Fibroblast of skin of left quadriceps (primary cell): ENCODE measurements around the gene KRTAP1-1.
"Not testable (repeated sequence)": the region's sequence is repeated elsewhere in the genome, so short reads cannot be mapped to it uniquely, and the experiment has no call there.

Experiments used
- DNase-seq, 2 experiments: peaks; one replicate each; pipeline ENCODE4 v3.0.0-alpha.2; 2013; ENCODE audit warnings: low read depth in 2 of 2

KRTAP1-1 gene

GRCh38 chr17:41012326-41013120, 28.7 kb downstream of the KRTAP1-1 start:
- no peak for DNase-seq

DNA sequence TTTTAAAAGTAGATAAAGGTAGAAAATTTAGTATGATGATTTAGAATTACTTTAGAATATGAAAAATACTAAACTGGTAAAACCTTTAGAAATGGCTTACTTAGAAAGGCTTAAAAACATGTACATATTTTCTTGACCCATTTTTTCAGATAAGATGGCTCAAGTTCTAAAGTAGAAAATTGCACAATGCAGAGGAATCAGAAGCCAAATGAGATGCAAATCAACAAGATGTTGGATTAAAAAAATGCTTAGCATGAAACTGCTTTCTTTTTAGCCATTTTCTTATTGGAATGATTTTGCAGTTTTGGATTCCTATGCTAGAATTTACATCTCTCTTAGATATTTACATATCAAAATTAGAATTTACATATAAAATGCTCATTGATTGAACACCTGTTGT, 30.8 kb downstream of the KRTAP1-1 start:
- DNase-seq: no peak

- no peak for DNase-seq
Observed at GRCh38 chr17:41009936-41010335, 31.3 kb downstream of the KRTAP1-1 start.

- no peak for DNase-seq
Observed at GRCh38 chr17:41009301-41009760, 31.9 kb downstream of the KRTAP1-1 start.

GRCh38 chr17:41008811-41009210, 32.4 kb downstream of the KRTAP1-1 start, which contains the start of gene KRTAP3-1:
TSS of gene KRTAP3-1 (minus strand) at chr17:41009128. CDS start at chr17:41009074, 54 bp downstream.
- no peak for DNase-seq

DNA sequence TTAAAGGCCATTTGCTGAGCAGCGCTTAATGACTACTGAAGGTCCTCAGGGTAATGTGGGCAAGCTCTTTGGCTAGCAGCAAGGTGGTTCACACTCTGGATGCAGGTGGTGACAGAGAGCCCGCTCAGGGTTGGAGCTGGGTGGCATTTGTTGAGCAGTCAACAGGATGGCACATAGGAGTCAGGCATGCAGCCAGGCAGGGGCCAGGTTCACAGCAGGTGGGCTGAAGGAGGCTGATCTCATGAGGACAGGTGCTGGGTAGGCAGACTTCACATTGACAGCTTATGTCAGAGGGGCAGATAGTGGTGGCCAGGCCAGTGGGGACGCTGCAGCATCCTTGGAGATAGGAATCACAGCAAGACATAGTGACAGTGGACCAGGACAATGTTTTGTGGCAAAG, 36.9 kb downstream of the KRTAP1-1 start:
- no peak for DNase-seq

DNA sequence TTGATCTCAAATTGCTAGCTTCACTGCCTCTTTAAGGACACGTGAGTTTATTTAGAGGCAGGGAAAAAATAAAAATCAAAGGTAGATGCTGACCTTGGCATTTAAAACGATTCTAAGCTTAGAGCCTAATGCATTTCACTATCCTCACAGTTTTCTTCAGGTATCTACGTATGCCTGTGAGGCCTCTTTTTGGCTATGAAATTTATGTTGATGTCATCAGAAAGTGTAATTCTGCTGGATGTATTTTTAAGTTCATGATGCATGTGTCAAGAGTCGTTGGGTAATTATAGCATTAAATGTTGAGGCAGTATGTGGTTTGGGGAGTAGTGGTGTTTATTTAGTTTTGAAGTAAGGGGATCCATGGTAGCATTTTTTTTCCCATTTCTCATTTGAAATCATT, 37.3 kb downstream of the KRTAP1-1 start:
- DNase-seq: no peak

GRCh38 chr17:41002814-41003213, 38.4 kb downstream of the KRTAP1-1 start:
- no peak for DNase-seq

DNA sequence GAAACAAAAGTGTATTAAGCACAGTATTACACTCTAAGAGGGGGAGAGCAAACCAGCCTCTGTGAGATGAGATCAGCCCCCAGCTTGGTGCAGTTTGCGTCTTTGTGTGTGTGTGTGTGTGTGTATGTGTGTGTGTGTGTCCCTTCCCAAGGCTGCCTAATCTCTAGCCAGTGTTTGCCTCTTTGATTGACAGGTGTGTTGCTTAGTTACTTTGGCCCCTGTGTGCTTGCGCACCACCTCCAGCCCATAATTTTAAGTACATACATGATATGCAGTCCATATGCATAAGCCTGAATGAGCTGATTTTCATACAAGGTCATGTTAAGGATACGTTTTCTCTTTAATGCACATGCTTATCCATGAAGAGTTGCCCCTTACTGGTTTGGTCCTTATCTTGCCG, 39.5 kb downstream of the KRTAP1-1 start:
- DNase-seq: no peak

- not testable (repeated sequence) for DNase-seq
Observed at GRCh38 chr17:40999563-40999962, 41.7 kb downstream of the KRTAP1-1 start, which contains the start of gene KRTAP3-2. TSS of gene KRTAP3-2 (minus strand) at chr17:40999906. CDS start at chr17:40999853, 53 bp downstream.

DNA sequence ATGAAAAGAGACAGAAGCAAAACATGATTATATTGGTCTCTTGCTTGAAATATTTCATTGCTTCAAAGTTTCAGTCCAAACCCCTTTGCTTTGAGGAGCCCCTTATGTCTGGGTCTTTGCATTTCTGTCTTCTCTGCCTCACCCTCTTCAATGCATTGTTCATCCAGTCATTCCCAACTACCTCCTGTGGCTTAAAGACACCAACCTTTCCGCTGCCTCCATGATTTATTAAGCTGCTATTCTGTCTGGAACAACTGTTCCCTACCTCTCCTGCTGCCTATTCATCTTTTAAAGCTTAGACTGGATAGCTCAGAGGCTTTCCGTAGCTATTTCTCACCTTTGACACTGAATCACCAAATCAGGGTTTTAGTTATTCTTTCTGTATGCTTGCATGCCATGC, 43.9 kb downstream of the KRTAP1-1 start:
- no peak for DNase-seq

DNA sequence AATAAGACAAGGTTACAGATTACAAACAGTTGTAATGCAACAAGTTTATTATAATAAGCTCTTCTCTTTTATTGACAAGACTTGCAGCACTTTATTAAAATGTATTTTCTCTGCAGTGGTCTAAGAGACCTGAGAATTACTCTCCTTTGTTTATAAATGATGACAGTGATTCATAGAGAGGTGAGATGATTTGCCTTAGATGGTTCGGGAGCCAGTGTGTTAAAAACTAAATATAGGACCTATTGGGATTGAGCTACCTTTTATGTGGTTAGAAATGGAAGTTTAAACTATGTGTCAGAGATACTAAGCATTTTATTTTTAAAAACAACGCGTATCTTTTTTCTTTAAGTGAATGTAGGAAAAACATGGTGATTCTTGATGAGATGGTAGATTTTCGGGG, 44.4 kb downstream of the KRTAP1-1 start:
- DNase-seq: no peak

DNA sequence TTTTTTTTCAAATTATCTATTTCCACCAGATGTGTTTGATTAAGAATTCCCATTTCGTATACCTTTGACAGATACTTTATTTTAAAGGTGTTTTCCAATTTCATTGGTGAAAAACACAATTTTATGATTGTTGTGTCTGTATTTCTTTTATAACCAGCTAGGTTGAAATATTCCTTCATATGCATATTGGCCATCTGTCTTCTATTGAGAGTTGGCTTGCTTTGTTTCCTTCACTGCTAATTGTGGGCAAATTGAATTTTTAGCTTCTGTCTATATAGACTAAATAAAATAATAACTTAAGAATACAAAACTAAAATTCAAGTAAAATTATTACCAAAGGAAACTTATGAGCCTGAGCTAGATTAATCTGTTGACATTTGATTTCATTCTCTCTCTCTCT, 46.1 kb downstream of the KRTAP1-1 start:
- DNase-seq: no peak

DNA sequence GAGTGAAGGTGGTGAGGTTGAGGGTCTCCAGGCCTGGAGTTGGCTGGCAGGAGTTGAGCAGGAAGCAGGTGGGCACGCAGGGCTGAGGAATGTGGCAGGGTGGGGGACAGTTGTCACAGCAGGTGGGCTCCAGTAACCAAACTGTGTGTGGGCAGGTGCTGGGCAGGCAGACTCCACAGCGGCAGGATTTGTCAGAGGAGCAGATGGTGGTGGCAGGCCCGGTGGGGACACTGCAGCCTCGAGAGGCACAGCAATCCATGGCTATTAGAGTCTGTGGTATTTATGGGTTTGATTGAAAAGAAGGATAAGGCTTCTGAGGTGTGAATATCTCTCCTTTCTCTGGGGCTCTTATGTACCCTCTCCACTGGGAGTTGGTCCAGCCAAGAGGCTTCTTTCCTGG, 47.4 kb downstream of the KRTAP1-1 start, which contains the start of gene KRTAP3-3:
KRTAP3-3 (minus strand) TSS at position 326 of the 400 bp plus-strand sequence; CDS start at position 259, 67 bp downstream.
- no peak for DNase-seq

GRCh38 chr17:40993084-40993483, 48.2 kb downstream of the KRTAP1-1 start:
- no peak for DNase-seq

- DNase-seq: no peak
Observed at GRCh38 chr17:40992666-40993065, 48.6 kb downstream of the KRTAP1-1 start.
